DMS79 (cell line): ENCODE measurements around the gene DLGAP4.
"Not testable (repeated sequence)": the region's sequence is repeated elsewhere in the genome, so short reads cannot be mapped to it uniquely, and the experiment has no call there.

ENCODE experiments used
- DNase-seq: peaks from one replicate; lab custom pipeline; 2025; lab: John Stamatoyannopoulos, UW

Gene DLGAP4

DNA sequence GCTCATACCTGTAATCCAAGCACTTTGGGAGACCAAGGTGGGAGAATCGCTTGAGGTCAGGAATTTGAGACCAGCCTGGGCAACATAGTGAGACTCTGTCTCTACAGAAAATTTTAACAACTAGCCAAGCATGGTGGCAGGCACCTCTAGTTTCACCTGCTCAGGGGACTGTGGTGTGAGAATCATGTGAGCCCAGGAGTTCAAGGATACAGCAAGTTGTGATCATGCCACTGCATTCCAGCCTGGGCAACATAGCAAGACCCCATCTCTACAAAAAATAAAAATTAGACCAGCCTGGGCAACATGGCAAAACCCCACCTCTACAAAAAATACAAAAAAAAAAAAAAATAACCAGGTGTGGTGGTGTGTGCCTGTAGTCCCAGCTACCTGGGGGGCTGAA lies 73.8 kb downstream of the DLGAP4 start:
- not testable (repeated sequence) for DNase-seq

DNA sequence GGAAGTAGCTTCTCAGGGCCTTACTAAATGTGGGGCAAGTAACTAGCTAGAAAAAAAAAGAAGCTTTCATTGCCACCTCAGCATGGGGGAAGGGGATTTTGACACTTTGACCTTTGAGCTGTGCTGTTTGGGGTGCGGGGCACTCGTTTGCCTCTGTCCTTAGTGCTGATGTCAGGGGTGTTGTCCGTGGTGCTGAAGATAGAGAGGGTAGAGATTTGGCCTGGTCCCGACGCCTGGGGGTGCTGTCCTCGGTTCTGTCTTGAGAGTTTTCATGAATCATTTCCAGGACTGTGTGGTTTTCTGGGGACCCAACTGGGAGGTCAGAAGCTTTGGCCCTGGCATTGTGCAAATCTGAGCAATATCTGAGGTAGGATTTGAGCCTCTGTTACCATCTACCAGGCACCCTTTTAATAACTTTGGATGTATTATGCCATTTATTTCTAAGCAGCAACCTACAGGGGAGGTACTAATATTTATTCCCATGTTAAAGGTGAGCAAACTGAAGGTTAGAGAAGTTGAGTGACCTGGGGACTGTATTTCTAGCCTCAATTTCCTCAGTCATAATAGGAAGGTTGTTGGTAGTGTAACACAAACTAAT lies 78.0 kb downstream of the DLGAP4 start:
- DNase-seq, result no peak

DNA sequence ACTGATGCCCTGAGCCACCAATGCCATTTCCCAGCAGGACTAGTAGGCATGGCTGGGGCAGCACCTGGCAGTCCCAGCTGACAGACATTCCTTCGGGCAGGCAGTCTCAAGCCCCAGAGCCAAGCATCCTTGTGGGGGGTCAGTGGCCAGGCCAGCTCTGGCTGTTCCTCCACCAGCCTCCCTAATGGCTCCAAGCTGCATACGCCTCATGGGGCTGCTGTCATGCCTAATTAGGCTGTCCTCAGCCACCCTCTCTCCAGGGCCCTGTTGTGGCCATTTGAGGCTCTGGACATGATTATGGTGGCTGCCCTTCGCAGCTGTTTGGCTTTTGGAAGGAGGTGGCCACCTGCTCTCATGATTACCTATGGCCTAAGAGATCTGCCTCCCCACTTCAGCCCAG lies 79.4 kb downstream of the DLGAP4 start:
- no peak for DNase-seq

DNA sequence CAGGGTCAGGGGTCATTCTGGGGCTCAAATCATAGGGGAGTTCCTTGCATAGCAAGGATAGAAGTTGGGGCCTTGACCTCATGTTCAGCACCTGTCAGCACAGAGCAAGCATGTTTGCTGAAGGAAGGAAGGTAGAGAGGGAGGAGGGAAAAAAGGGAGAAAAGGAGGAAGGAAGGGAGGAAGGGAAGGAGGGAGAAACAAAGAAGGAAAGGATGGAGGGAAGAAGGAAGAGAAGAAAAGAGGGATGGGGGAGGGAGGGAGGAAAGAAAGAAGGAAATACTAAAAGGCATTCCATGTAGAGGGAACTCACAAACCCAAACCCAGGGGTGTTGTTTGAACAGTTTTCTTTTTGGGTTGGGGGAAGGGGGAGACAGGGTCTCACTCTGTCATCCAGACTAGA lies 80.1 kb downstream of the DLGAP4 start:
- no peak for DNase-seq

DNA sequence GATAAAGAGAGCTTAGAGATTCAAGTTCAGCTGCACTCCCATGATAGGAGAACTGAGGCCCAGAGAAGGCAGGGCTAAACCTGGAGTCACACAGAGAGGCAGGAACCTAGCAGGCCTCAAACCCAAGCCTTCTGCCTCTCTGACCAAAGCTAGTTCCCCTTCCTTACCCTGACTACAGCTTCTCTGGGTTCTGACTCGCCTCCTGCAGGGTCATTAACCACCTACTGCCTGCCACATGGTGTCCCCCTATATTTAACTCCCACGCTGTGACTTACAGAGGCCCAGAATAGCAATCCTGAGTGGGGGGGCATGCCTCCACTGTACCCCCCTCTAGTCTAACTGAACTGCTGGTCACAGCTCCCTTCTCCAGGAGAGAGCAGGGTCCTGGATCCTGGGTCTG lies 84.1 kb downstream of the DLGAP4 start:
- DNase-seq, result no peak

DNA sequence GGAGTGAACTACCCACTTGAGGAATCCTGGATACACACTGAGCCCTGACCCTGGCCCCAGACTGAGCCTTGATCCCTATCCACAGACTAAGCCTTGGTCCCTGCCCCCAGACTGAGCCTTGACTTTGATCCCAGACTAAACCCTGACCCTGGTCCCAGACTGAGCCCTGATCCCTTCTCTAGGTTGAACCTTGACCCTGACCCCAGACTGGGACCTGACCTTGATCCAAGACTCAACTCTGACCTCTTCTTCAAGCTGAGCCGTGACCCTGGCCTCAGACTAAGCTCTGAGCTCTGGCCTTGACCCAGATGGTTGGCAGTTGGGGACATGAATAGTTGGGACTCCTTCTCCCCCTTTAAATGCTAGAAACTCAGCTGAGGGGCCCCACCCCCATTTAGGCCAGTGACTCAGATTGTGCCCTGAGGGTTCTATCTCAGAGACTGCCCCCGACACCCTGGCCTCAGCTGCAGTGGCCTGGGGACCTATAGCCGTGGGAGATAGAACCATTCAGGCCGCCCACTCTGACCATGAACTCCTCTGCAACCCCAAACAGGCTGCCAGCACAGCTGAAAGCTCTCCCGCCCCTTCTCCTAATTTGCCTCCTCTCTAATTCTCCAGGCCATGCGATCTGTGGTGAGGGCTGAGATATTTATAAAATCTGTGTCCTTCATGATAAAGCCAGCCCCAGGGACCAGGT lies 84.7 kb downstream of the DLGAP4 start:
- DNase-seq, result no peak

DNA sequence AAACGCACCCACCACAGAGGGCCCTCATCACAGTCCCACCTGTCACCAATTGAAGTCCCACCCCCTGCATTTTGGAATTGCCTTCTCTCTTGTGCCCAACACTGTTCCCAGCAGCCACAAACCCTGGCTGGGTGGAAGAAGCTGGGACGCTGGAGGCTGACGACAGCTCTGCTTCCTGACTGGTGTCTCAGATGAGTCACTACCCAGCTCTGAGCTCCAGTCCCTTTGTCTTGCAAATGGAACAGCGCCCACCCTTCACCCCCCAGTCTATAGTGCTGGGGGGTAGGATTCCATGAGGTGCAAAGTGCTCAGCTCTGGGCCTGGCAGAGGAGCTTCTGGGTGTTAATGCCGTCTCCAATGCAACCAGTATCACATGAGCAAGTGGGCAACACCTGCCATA lies 85.3 kb downstream of the DLGAP4 start:
- no peak for DNase-seq

DNA sequence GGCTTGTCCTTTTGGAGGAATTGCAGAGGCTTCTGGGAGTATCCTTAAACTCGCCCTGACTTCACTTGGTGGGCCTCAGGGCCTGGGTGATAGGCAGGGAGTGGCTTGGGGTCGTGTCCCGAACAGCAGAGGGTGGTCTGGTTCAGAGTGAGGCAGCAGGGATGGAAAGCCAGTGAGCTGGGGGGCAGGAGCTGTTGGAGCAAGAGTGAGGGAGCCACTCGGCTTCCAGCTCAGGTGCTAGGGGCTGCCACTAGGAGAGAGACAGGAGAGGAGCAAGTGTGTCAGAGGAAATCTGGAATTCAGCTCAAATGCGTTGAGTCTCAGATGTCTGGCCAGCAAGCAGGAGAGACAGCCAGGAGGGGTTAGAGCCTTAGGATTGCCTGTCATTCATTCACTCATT lies 85.8 kb downstream of the DLGAP4 start:
- DNase-seq, result no peak

DNA sequence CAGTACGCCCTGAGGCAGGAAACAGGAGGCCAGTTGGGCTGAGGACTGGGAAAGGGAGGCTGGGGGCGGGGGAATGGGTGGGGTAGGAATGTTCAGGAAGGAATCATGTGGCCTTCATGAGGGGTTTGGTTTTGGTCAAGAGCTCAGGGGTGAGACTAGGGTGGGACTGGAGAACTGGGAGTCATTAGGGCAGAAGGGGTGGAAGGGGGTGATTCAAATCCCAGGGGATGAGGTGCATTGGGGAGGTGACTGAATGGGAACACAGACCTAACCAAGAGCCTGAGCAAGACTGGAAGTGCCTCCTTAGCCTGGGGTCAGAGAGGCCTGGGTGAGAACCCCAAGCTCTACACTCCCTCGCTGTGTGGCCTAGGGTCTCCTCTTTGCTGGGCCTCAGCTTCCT lies 86.8 kb downstream of the DLGAP4 start:
- no peak for DNase-seq

DNA sequence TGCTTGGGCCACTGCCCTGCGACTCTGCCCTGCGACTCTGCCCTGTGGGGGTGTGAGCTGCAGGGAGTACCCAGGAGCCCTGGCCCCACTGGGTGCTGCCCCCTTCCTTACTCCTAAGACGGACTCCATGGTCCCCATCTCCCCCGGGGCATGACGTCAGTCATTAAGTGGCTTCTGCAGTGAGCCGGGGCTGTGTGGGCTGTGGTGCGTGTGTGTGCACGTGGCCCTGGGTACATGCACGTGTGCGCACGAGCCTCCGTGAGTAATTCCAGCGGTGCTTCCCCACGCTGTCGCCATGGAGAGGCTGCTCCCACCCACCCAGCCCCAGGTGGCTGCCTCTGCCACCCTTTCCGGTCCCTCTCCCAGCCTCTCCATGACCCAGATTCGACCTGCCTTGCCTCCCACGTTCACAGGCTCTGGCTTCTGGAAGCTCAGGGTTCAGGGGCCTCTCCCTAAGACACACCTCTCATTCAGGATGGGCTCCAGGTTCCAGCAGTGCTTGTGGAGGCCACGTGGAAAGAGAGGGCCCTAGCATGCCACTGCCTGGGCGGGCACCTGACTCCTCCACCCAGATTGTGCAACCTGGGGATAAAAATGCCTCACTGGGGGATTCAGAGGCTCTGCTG lies 88.3 kb downstream of the DLGAP4 start:
- no peak for DNase-seq

DNA sequence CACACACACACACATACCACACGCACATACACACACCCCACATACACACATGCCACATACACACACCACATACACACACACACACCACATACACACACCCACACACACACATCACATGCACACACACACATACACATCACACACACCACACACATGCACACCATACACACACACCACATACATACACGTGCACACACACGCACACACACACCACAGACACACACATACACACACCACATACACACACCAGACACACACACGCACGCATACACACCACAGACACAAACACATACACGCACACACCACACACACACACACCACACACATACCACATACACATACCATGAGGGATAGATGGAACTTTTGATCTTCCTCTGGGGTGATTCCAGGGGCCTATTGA lies 90.2 kb downstream of the DLGAP4 start:
- no peak for DNase-seq

DNA sequence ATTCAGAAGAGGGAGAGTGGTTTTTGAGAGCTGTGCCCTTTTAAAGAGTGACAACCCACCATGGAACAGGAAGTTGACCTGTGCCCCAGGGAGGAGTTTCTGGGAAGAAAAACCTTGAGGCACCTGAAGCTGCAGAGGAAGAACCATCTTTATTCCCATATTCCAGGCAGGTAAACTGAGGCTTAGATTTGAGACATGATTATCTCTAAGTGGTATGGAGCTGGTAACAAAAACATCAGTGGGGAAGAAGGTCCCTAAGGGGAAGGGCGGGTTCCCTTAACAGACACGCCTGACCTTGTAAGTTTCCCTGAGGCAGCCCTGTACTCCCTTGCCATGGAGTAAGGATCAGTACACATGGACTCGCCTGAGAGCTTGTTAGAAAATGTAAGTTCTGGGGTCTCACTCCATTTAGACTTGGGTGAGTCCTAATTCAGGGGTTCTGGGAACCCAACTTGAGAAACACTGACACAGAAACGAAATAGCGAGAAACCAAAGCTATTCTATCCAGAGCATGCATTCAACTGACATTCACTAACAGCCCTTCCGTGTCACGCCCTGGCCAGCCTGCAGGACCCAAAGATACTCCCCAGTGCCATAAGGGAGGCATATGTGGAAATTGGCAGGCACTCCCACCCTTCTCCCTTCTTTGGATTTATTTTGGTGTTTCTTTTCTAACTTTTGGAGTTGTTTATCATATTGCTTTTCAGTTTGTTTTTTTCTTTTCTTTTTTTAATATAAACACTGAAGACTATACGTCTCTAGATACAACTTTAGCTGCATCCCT lies 90.9 kb downstream of the DLGAP4 start:
- DNase-seq, result no peak

DNA sequence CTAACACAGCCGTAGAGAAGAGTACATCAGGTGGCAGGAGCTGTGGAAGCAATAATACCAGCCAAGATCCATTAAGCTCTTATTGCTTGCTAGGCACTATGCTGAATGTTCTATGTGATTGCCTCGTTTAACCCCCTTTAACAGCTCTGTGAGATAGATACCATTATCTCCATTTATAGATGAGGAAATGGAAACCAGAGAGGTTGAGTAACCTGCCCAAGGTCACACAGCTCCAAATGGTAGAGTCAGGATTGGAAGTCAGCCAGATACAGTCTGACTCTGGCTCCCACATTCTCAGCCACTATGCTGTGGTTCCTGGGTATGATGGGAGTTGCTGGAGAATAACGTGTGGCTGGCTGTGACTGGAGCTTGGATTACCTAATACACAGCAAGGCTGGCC lies 92.4 kb downstream of the DLGAP4 start:
- no peak for DNase-seq

DNA sequence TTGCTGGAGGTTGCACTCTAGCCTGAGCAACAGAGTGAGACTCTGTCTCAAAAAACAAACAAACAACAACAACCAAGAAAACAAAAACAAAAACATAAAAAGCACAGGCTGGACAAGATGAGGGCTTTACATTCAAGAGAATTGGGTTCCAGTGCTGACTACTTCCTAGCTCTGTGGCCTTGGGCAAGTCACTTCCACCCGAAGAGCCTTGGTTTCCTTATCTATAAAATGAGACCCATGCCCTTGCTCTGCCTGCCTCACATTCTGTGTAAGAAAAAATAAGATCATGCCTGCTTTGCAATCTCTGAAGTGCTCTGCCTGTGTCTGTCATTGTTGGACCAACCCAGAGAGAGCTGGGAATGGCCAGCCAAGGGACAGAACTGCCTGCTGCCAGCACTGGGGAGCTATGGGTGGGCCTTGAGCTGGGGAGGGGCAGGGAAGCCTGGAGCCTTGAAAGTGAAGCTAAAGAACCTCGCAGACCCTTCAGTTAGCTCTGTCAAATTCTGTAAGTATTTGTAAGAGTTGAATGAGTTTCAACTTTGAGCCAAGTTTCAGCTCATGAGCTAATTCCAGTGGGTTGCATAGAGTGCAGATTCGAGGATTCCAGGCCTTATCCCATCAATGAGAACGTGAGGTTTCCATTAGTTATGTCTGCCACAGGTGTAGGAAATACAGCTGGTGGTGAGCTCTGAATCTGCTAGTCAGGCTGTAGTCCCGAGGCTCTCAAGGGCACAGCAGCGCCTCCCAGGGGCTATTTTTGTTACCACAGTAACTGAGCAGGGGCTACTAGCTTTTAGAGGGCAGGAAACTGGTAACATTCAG lies 93.2 kb downstream of the DLGAP4 start:
- no peak for DNase-seq

DNA sequence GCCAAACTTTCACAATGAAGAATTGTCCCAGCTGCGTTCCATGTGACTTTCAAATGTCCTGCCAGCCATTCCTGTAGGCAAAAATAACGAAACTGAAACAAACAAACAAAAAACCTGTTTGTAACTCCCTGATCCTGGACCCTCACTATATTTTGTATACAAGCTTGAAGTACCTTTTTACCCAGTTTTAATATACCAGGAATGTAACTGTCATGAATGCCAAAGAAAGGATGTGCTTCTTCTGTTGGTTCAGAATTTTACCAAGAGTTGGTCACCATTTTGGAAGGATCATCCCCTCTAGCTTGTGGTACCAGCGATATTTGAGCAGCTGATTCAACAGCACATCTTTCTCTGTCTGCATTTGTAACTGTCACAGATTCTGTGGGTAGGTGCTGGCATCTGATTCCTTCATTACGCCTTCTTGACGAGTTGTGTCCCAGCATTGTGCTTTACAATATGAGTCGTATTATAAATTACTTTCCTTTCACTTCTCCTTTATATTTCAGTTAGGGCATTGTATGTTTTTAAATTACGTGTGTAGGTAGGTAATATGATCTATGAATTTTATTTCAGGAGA lies 93.9 kb downstream of the DLGAP4 start:
- no peak for DNase-seq

DNA sequence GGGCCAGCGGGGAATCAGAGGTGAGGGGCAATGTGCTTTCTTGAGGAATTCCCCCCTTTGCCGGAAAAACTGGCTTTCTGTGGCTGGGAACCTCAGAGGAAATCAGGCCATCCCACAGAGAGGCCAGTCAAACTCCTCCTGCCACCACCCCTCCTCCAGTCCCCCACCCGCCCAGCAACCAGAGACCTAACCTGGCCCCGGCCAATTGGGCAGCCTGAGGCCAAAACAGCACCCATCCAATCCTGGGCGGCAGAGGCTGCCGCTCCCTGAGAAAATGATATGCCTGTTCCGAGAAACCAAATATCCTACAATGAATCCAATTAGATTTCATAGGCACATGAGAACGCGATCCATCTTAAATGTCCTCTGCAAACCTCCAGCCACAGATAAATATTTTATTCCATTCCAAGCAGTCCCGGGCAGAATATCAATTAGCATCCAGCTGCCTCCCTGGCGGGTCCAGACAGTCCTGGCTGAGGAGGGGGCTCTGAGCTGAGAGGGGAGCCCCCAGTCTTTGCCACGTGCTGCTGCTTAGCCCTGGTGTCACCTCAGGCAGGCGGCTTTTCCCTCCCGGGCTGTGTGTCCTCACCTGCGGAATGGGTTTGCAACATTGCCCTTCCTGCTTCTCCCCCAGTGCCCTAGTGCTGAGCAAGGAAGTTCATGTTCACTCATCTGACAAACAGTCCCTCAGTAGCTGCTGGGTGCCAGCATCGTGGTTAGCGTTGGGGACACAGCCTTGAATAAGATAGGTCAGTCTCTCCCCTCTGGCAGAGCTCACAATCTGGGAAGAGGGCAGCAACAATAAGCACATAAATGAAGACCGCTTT lies 95.0 kb downstream of the DLGAP4 start:
- DNase-seq, result no peak

DNA sequence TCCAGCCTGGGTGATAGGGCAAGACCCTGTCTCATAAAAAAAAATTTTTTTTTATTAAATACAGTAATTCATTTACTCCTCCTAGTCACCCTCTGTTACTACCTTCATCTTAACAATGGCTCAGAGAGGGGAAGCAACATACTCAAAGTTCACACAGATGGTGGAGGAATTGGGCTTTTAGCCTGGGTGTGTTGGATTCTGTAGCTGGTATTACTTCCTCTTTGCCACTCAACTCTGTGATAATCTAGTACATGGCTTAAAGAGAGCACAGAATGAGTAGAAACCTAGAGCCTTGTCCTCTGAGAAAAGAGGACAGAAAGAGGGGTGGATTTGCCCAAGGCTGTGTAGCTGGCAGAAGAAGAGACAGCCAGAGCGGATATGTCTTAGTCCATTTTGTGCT lies 96.6 kb downstream of the DLGAP4 start:
- DNase-seq, result no peak

DNA sequence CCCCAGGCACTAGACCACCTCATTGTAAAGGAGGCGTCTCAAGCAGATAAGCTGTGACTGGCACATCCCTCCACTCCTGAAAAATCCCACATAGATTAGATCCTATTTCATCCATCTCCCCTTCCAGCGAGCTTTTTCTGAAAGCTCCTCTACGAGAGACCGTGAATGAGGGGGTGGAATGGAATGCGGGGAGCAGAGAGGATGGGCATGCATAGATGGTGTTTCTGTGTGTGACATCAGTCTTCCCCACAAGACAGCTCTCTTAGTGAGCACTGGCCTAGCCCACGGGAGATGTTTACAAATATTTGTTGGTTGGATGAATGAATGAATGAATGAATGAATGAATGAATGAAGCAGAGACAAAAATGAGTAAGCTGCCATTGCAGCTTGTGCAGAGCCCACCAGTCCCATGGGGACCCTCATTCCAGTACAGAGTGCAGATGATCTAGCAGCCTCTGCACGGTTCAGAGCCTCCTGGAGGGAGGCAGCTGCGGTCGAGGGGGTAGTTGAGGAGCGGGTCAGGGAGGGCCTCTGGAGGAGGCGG lies 98.4 kb downstream of the DLGAP4 start:
- DNase-seq, result no peak

DNA sequence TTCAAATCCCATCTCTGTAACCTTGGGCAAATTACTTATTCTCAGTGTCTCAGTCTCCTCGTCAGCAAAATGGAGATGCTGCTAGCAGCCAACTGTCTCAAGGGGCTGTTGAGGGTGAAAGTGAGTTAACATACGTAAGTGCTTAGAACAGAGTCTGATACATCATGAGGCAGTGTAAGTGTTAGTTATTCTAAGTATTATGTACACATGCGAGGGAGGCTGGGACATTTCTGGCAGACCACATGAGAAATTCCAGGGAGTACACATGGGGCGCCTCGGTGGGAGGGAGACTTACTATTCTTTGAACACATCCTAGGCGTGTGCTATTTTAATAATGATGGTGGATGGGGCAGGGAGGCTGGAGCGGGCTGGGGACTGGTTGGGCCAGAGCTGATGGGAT lies 99.1 kb downstream of the DLGAP4 start:
- no peak for DNase-seq

DNA sequence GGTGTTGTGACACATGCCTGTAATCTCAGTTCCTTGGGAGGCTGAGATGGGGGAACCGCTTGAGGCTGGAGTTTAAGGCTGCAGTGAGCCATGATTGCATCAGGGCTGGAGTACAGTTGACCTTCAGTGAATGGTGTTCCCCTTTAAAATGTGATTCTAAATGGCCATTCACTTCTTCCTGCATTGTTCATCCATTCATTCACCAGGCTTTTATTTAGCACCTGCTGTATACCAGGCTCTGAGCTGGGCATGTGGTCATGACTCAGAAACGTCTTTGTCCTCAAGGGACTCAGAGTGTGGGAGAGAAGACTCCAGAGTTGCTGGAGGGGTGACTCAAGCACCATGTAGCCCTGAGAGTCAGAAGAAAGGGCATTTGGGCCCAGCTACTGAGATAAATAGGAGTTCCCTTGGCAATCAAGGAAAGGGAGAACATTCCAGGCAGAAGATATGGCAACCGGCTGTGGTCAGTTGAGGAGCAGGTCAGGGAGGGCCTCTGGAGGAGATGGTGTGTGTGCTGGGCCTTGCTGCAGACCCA lies 101.1 kb downstream of the DLGAP4 start:
- no peak for DNase-seq
